Upper lobe of right lung (tissue), 1 donor: Measurements from ENCODE around the gene MELK. TPM values are rescaled to one million over a fixed set of nuclear protein-coding genes. Genes with fewer than 3 reads are reported as not detected.

ENCODE experiments used
- ATAC-seq: fragments of 200-7000 bp; cut with Tn5 transposase; one replicate; pipeline ENCODE4 v1.9.1; 2020; ENCODE audit warnings: mild to moderate bottlenecking, moderate library complexity
- DNase-seq: peaks from one replicate; pipeline ENCODE4 v3.0.0-alpha.2; 2020
- H3K27ac ChIP-seq: fragments of 200-600 bp; one replicate; pipeline ENCODE4 v1.8.0; 2022
- H3K27me3 ChIP-seq: fragments of 200-600 bp; one replicate; pipeline ENCODE4 v1.8.0; 2022; ENCODE audit warnings: mild to moderate bottlenecking
- H3K36me3 ChIP-seq: fragments of 200-600 bp; one replicate; pipeline ENCODE4 v1.8.0; 2022
- H3K4me1 ChIP-seq: fragments of 200-600 bp; one replicate; pipeline ENCODE4 v1.8.0; 2022
- H3K4me3 ChIP-seq: fragments of 200-600 bp; one replicate; pipeline ENCODE4 v1.8.0; 2022; ENCODE audit warnings: mild to moderate bottlenecking
- H3K9me3 ChIP-seq: fragments of 200-600 bp; one replicate; pipeline ENCODE4 v1.8.0; 2022
- intact Hi-C: fragments of 100-400 bp; cut with DNase I; formaldehyde crosslinking; loops from one replicate; pipeline ENCODE4 v1.11.0; 2022
- total RNA-seq: library from RNA; stranded (reverse); fragmentation: NEBNext Ultra II Directional; extraction: Animal tissue kit (Norgen Biotek cat#: 25700); gene quantifications from one replicate; pipeline ENCODE4 v1.2.1, GENCODE V29; 2021
- TF ChIP-seq, protein P1 (sequence below): fragments of 200-600 bp; IDR thresholded peaks from one replicate; pipeline ENCODE4 v1.8.0; 2022; ENCODE audit warnings: antibody characterized with exemption
- donor health status: DM: no; HTN: yes; CAD: no; lungs with severe emphysema.

The MELK gene
- total RNA-seq, 1 donor from 2014 or later: 1.2 TPM

DNA sequence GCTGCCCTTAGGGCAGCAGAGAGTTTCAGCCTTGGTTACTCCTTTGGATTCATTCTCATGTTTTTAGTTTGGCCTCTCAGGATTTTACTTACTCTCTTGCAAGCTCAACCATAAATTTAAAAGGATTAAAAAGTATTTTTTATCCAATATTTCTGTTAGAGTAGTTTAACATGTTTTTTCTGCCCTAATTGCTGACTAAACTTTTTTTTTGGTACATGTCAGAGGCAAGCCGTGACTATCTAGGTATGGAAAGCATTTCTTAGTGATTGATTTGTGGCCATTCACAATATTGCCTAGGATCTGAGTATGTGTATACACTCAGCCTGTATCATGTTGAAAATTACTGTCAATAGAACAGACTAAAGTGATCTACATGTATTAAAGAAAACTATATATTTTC, 92.1 kb downstream of the MELK start:
- no peaks in the 10 kb centered on the region for H3K9me3 ChIP-seq
- ATAC-seq (no peak), DNase-seq (no peak)
- no peaks in the 10 kb centered on the region for H3K4me1 ChIP-seq
- TF ChIP-seq, protein P1, sequence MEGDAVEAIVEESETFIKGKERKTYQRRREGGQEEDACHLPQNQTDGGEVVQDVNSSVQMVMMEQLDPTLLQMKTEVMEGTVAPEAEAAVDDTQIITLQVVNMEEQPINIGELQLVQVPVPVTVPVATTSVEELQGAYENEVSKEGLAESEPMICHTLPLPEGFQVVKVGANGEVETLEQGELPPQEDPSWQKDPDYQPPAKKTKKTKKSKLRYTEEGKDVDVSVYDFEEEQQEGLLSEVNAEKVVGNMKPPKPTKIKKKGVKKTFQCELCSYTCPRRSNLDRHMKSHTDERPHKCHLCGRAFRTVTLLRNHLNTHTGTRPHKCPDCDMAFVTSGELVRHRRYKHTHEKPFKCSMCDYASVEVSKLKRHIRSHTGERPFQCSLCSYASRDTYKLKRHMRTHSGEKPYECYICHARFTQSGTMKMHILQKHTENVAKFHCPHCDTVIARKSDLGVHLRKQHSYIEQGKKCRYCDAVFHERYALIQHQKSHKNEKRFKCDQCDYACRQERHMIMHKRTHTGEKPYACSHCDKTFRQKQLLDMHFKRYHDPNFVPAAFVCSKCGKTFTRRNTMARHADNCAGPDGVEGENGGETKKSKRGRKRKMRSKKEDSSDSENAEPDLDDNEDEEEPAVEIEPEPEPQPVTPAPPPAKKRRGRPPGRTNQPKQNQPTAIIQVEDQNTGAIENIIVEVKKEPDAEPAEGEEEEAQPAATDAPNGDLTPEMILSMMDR: no peak
- no peak overlapping the region for H3K4me3 ChIP-seq
- H3K27ac ChIP-seq: no peak overlapping the region
- no peaks in the 10 kb centered on the region for H3K27me3 ChIP-seq
- no peaks in the 10 kb centered on the region for H3K36me3 ChIP-seq
- intact Hi-C loops: no loop called here

DNA sequence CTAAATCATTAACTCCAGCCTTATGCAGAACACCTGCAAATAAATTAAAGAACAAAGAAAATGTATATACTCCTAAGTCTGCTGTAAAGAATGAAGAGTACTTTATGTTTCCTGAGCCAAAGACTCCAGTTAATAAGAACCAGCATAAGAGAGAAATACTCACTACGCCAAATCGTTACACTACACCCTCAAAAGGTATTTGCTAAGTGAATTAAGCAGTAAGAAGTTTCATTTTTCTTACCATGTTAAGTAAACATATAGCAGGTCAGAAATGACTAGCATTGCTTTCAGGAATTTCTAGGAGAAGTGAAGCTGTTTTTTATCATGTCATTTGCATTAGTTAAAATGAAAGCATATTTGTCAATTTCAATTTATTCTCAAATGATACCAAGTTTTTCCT, 92.7 kb downstream of the MELK start:
- Histone ChIP-seq H3K9me3 (no peaks in the 10 kb centered on the region), H3K27ac (no peak overlapping the region), H3K4me1 (no peaks in the 10 kb centered on the region), H3K4me3 (no peak overlapping the region), H3K27me3 (no peaks in the 10 kb centered on the region), H3K36me3 (no peaks in the 10 kb centered on the region)
- intact Hi-C loops: no loop called here
- TF ChIP-seq, protein P1: no peak
- DNase-seq (no peak), ATAC-seq (no peak)

DNA sequence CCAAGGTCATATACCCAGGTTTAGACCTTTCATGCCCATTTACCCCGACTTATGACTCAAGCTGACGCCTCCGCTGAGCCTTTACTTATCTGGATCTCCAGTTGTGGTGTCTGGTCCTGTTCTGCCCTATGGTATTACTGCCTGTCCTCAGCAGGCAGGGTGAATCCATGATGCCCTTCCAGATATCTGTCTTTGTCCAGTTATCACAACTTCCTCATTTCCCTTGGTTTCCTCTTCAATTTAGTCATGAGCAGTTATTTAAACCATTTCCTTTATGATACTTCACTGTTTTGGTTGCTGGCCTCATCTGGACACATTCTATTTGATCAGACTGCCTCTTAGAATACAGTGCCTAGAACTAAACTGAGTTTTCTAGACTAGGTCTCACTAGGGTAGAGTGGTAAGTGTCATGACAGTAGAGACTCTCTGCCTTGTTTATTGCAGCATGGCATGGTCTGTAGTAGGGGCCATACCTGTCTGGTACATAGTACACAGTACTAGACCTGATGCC, 93.3 kb downstream of the MELK start:
- TF ChIP-seq, protein P1: no peak
- no peaks in the 10 kb centered on the region for H3K36me3 ChIP-seq

DNA sequence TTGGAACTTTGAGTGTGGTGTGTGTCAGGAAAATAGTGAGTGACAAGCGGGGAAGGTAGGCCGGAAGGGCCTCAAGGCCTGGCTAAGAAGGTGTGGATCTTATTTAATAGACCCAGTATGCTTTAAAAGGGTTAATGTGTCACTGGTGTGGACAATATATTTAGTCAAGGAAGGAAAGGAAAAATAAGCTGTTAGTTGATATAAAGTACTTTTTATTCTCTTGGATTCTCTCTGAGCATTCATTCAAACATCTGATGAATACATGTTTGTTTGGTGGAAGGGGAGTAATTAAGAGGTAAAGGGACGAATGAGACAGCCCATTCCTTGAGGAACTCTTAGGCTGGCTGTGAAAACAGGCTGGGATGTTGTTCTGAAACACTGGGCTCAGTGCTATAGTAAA, 98.9 kb downstream of the MELK start:
- ATAC-seq (no peak), DNase-seq (no peak)
- intact Hi-C loops: no loop called here
- no peak overlapping the region for H3K4me3 ChIP-seq
- H3K27me3 ChIP-seq: no peaks in the 10 kb centered on the region
- TF ChIP-seq, protein P1: no peak
- no peak overlapping the region for H3K27ac ChIP-seq
- no peaks in the 10 kb centered on the region for H3K4me1 ChIP-seq
- no peaks in the 10 kb centered on the region for H3K36me3 ChIP-seq
- no peaks in the 10 kb centered on the region for H3K9me3 ChIP-seq

More for the DNA sequence above, 93.3 kb downstream of the MELK start:
- H3K27me3 ChIP-seq: no peaks in the 10 kb centered on the region
- intact Hi-C loops: no loop called here
- H3K4me1 ChIP-seq: no peaks in the 10 kb centered on the region
- no peaks in the 10 kb centered on the region for H3K9me3 ChIP-seq
- H3K4me3 ChIP-seq: no peak overlapping the region
- no peak overlapping the region for H3K27ac ChIP-seq
- ATAC-seq (no peak), DNase-seq (no peak)

DNA sequence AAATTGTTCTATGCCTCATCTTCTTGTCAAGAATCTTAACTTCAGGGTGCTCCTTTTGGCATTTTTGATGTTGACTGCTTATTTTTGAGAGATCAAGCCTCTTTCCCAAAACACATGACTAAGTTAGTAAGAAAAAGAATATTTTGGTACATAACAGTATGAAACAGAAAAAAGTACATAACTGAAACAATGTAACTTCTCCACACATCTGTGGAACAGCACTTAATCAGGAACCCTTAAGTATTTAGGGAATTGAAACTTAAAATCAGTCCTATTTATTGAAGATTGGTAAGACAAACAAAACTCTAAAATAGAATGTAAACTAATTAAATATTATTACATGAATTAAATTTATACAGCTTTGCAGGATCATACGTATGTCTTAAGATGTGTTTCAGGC, 103.4 kb downstream of the MELK start:
- no peaks in the 10 kb centered on the region for H3K4me1 ChIP-seq
- no peak overlapping the region for H3K27ac ChIP-seq
- DNase-seq (no peak), ATAC-seq (no peak)
- intact Hi-C loops: no loop called here
- TF ChIP-seq, protein P1: no peak
- H3K36me3 ChIP-seq: no peaks in the 10 kb centered on the region
- no peak overlapping the region for H3K4me3 ChIP-seq
- H3K9me3 ChIP-seq: no peaks in the 10 kb centered on the region
- H3K27me3 ChIP-seq: no peaks in the 10 kb centered on the region
